Measurements from ENCODE around the gene CRY2. TPM values are rescaled to one million over a fixed set of nuclear protein-coding genes. Genes with fewer than 3 reads are reported as not detected.
"Not testable (repeated sequence)": the region's sequence is repeated elsewhere in the genome, so short reads cannot be mapped to it uniquely, and the experiment has no call there.

CRY2 gene
- total and polyA plus RNA-seq, 2 experiments from 2014 or later, result 9.5 to 15.4 TPM

GRCh38 chr11:45899448-45900174 is 52.3 kb downstream of the CRY2 start (continued):
- no peak for TF ChIP-seq ZNF462 (CRISPR knock-in tag; IDR thresholded peaks at IDR 0.05)
- no peak for TF ChIP-seq ZNF114 (CRISPR knock-in tag; IDR thresholded peaks at IDR 0.05)
- no peak for TF ChIP-seq JUNB (IDR thresholded peaks at IDR 0.05; ENCODE audit: unreplicated experiment)
- TF ChIP-seq, protein P1, sequence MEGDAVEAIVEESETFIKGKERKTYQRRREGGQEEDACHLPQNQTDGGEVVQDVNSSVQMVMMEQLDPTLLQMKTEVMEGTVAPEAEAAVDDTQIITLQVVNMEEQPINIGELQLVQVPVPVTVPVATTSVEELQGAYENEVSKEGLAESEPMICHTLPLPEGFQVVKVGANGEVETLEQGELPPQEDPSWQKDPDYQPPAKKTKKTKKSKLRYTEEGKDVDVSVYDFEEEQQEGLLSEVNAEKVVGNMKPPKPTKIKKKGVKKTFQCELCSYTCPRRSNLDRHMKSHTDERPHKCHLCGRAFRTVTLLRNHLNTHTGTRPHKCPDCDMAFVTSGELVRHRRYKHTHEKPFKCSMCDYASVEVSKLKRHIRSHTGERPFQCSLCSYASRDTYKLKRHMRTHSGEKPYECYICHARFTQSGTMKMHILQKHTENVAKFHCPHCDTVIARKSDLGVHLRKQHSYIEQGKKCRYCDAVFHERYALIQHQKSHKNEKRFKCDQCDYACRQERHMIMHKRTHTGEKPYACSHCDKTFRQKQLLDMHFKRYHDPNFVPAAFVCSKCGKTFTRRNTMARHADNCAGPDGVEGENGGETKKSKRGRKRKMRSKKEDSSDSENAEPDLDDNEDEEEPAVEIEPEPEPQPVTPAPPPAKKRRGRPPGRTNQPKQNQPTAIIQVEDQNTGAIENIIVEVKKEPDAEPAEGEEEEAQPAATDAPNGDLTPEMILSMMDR (conservative IDR thresholded peaks at IDR 0.05; ENCODE audit: low read depth in 2 of 2), result 0 out of 4 replicates have a peak, but pooled peaks of 1 of the 2 experiments have one; percentile 6
- no peak for TF ChIP-seq NANOG (IDR thresholded peaks at IDR 0.05; ENCODE audit: borderline replicate concordance)

DNA sequence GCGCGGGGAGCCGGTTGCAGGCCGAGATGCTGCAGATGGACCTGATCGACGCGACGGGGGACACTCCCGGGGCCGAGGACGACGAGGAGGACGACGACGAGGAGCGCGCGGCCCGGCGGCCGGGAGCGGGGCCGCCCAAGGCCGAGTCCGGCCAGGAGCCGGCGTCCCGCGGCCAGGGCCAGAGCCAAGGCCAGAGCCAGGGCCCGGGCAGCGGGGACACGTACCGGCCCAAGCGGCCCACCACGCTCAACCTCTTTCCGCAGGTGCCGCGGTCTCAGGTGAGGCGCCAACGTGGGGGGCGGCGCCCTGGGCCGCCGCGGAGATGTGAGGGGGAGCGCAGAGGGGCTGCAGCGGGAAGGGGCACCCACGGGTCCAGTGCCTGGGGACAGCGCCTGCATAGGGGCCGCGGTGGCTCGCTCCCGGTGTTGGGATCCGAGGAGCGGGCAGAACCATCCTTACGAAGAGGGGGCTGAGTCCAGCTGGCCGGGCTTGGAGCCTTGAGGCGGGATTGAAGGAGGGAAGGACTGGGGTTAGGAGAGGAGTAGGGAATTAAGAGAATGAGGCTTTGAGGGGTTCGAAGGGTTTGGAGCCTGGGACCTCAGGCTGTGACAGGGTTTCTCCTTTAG is 53.0 kb downstream of the CRY2 start:
- peaks cover 20% of the 10 kb centered on the region for H3K4me1 Mint-ChIP-seq
- Histone ChIP-seq H3K4me3 (peak overlapping the region; percentile 75), H3K4me2 (peak overlapping the region; percentile 99), H3K4me1 (ENCODE audit: insufficient read depth) (peaks cover 21% of the 10 kb centered on the region)
- peaks cover 19% of the 10 kb centered on the region for H3K36me3 Mint-ChIP-seq (ENCODE audit: low read depth)
- not testable (repeated sequence) for H3F3A ChIP-seq (replicated peaks; ENCODE audit: low read depth); H3K9me3 Mint-ChIP-seq; H3K27ac Mint-ChIP-seq; H3K27ac ChIP-seq (ENCODE audit: low read depth); H3K79me2 ChIP-seq (replicated peaks; ENCODE audit: insufficient read depth); H3K36me3 ChIP-seq (ENCODE audit: insufficient read depth); H3K9me2 ChIP-seq (ENCODE audit: insufficient read depth); H2AFZ ChIP-seq; H3K27me3 ChIP-seq (ENCODE audit: insufficient read depth); H4K20me1 ChIP-seq (replicated peaks; ENCODE audit: insufficient read depth)
- H3K4me3 Mint-ChIP-seq, result peak overlapping the region; percentile 69
- DNase-seq (ENCODE audit: low spot score) (peak; percentile 50), ATAC-seq (peak; percentile 15)
- peaks cover 19% of the 10 kb centered on the region for H3K27me3 Mint-ChIP-seq (ENCODE audit: insufficient read depth, low read depth, poor library complexity)

Measured in GM23338 (cell line).